Endothelial cell of umbilical vein (primary cell): ENCODE results near the gene KTN1. TPM values are rescaled to one million over a fixed set of nuclear protein-coding genes. Genes with fewer than 3 reads are reported as not detected.

Experiments used
- BruUV-seq: library from RNA; stranded (reverse); fragments of 400-500 nt; replicated peaks from 2 replicates; lab custom pipeline; 2021; lab: Mats Ljungman, UMichigan
- CTCF ChIA-PET: fragments of 300-600, 350-600 bp; sonication (Branson Sonifier 250); formaldehyde crosslinking; loops from one replicate; lab custom pipeline; 2021; ENCODE audit warnings: antibody characterized with exemption, inconsistent platforms; lab: Charles Lee
- POLR2A ChIA-PET: fragments of 300-600, 350-600 bp; sonication (Branson Sonifier 250); formaldehyde crosslinking; loops from one replicate; lab custom pipeline; 2021; ENCODE audit warnings: antibody characterized with exemption, inconsistent platforms; lab: Charles Lee
- DNase-seq: peaks from one replicate; pipeline ENCODE4 v3.0.0-alpha.2; 2011; ENCODE audit warnings: low read depth, low spot score
- FAIRE-seq: peaks from 2 replicates; lab custom pipeline; 2011; peaks lifted over from hg19 to GRCh38; lab: Jason Lieb, UNC
- H2AFZ ChIP-seq: 2 replicates; pipeline ENCODE4 v1.6.0; 2012; ENCODE audit warnings: low read depth, low read length, control low read depth, inconsistent platforms
- H3K27ac ChIP-seq: 2 replicates; pipeline ENCODE4 v1.5.1; 2011; ENCODE audit warnings: low read depth, mild to moderate bottlenecking, control low read depth, low read length, moderate library complexity; ENCODE audit not compliant: insufficient read depth
- H3K27me3 ChIP-seq, 2 experiments: 2 replicates each; pipeline versions ENCODE4 v1.6.0 to v1.6.1; 2011; ENCODE audit warnings: low read length in 2 of 2, mixed read lengths in 1 of 2; ENCODE audit not compliant: control insufficient read depth in 2 of 2, insufficient read depth in 2 of 2
- H3K36me3 ChIP-seq, 2 experiments: 2 replicates in 1 of 2; 3 replicates in 1 of 2; pipeline ENCODE4 v1.5.1; 2011; ENCODE audit warnings: low read length in 2 of 2, mild to moderate bottlenecking in 1 of 2, moderate library complexity in 1 of 2; ENCODE audit not compliant: control insufficient read depth in 2 of 2, insufficient read depth in 2 of 2; ENCODE audit errors: extremely low read depth in 1 of 2
- H3K4me1 ChIP-seq: 3 replicates; pipeline ENCODE4 v1.5.1; 2011; ENCODE audit warnings: mild to moderate bottlenecking, low read length; ENCODE audit not compliant: control insufficient read depth, insufficient read depth; ENCODE audit errors: extremely low read depth
- H3K4me2 ChIP-seq: 2 replicates; pipeline ENCODE4 v1.6.1; 2011; ENCODE audit warnings: low read length, control low read depth, mixed read lengths; ENCODE audit not compliant: insufficient read depth
- H3K4me3 ChIP-seq, 3 experiments: fragments of 200-600 bp in 1 of 3; sonication (generic), shearing (Covaris generic) in 1 of 3; replicated peaks in 1 of 3; 2 replicates each; pipeline ENCODE4 v1.5.1; 2011 to 2016; ENCODE audit warnings: control low read depth in 3 of 3, low read length in 3 of 3, mild to moderate bottlenecking in 2 of 3, inconsistent platforms in 1 of 3, low read depth in 1 of 3, moderate library complexity in 1 of 3; ENCODE audit not compliant: insufficient read depth in 1 of 3
- H3K79me2 ChIP-seq: 2 replicates; pipeline ENCODE4 v1.6.0; 2012; ENCODE audit warnings: low read length, inconsistent platforms; ENCODE audit not compliant: control insufficient read depth, insufficient read depth
- H3K9ac ChIP-seq: replicated peaks from 2 replicates; pipeline ENCODE3; 2011; ENCODE audit warnings: low read length, control low read depth; ENCODE audit not compliant: insufficient read depth; ENCODE audit errors: extremely low read depth
- H3K9me1 ChIP-seq: replicated peaks from 3 replicates; pipeline ENCODE4 v1.6.0; 2011; ENCODE audit warnings: mild to moderate bottlenecking, low read length; ENCODE audit not compliant: control insufficient read depth, insufficient read depth; ENCODE audit errors: extremely low read depth
- H3K9me3 ChIP-seq: replicated peaks from 2 replicates; pipeline ENCODE4 v1.5.1; 2012; ENCODE audit warnings: low read length, inconsistent platforms; ENCODE audit not compliant: control insufficient read depth, insufficient read depth
- H4K20me1 ChIP-seq: replicated peaks from 2 replicates; pipeline ENCODE3; 2011; ENCODE audit warnings: mild to moderate bottlenecking, low read length; ENCODE audit not compliant: control insufficient read depth, insufficient read depth; ENCODE audit errors: extremely low read depth
- CTCF ChIP-seq, 2 donors: IDR thresholded peaks; 1 replicate in 1 of 2; 2 replicates in 1 of 2; pipeline ENCODE4 v1.5.1; 2011; ENCODE audit warnings: low read length in 2 of 2, mild to moderate bottlenecking in 2 of 2, moderate library complexity in 2 of 2, control low read depth in 1 of 2, inconsistent platforms in 1 of 2, low read depth in 1 of 2; ENCODE audit not compliant: insufficient read depth in 1 of 2; ENCODE audit errors: extremely low read depth in 1 of 2
- EZH2 ChIP-seq: IDR thresholded peaks from 2 replicates; pipeline ENCODE4 v1.6.1; 2012; ENCODE audit warnings: borderline replicate concordance, low read depth, mild to moderate bottlenecking, moderate library complexity, low read length, inconsistent platforms; ENCODE audit not compliant: severe bottlenecking
- FOS ChIP-seq: IDR thresholded peaks from 2 replicates; pipeline ENCODE4 v1.6.1; 2011; ENCODE audit warnings: mild to moderate bottlenecking, low read length, moderate library complexity, borderline replicate concordance; ENCODE audit not compliant: insufficient read depth
- GATA2 ChIP-seq: IDR thresholded peaks from 2 replicates; pipeline ENCODE4 v1.7.0; 2011; ENCODE audit warnings: low read depth, mild to moderate bottlenecking, moderate library complexity, mixed read lengths, low read length; ENCODE audit not compliant: insufficient read length, insufficient read depth
- JUN ChIP-seq: IDR thresholded peaks from 2 replicates; pipeline ENCODE4 v1.6.1; 2011; ENCODE audit warnings: borderline replicate concordance, low read depth; ENCODE audit not compliant: insufficient read length, insufficient read depth
- MAX ChIP-seq: IDR thresholded peaks from 2 replicates; pipeline ENCODE4 v1.6.1; 2011; ENCODE audit not compliant: insufficient read depth, insufficient read length
- MYC ChIP-seq: IDR thresholded peaks from one replicate; pipeline ENCODE4 v1.6.1; 2011; ENCODE audit warnings: mild to moderate bottlenecking, low read depth, low read length
- POLR2A ChIP-seq: IDR thresholded peaks from 2 replicates; pipeline ENCODE4 v1.6.1; 2012; ENCODE audit warnings: low read depth, mild to moderate bottlenecking, control low read depth, low read length
- POLR2AphosphoS5 ChIP-seq: IDR thresholded peaks from 2 replicates; pipeline ENCODE4 v1.6.1; 2012; ENCODE audit warnings: low read depth, mild to moderate bottlenecking, control low read depth, low read length, moderate library complexity; ENCODE audit not compliant: insufficient read depth
- dilution Hi-C: fragments of 300-500 bp; cut with MboI; formaldehyde crosslinking; loops from one replicate; pipeline ENCODE4 v1.15.0; 2019; ENCODE audit warnings: low sequenced_read_pairs; ENCODE audit not compliant: extremely low pct_ligation_motif_present
- intact Hi-C: fragments of 100-400 bp; cut with micrococcal nuclease; formaldehyde crosslinking; loops from one replicate; pipeline ENCODE4 v1.10.0; 2022
- polyA plus RNA-seq, 4 experiments: library from polyadenylated mRNA; depleted of rRNA in 3 of 4; stranded (reverse) in 3 of 4; unstranded in 1 of 4; fragments of >200 nt; gene quantifications; 2 replicates each; pipeline versions ENCODE4 v1.2.1 to v1.2.3, GENCODE V29; 2011 to 2012; ENCODE audit warnings: missing spikeins in 1 of 4
- total RNA-seq: library from RNA; stranded (reverse); gene quantifications from 2 replicates; pipeline ENCODE4 v1.2.3, GENCODE V29; 2021

KTN1 gene
- total and polyA plus RNA-seq, 2 donors (not counting 3 experiments of a cell fraction or from before 2014, with no cell fraction given), result 33.2 to 148 TPM

- no peaks in the 10 kb centered on the region for H3K9me3 ChIP-seq
- POLR2A ChIA-PET, result no interaction called here
- intact Hi-C loops (no loop called here), dilution Hi-C loops (no loop called here)
- no peak overlapping the region for H3K27ac ChIP-seq
- no peak for DNase-seq
- no peak overlapping the region for H2AFZ ChIP-seq
- no peak for TF ChIP-seq GATA2
- TF ChIP-seq FOS, result no peak
- no peak for TF ChIP-seq MYC
- TF ChIP-seq EZH2, result no peak
- TF ChIP-seq JUN, result no peak
- no peak for TF ChIP-seq MAX
- no peak for TF ChIP-seq POLR2A
- no peak for TF ChIP-seq POLR2AphosphoS5
- TF ChIP-seq CTCF (IDR thresholded peaks at IDR 0.05; ENCODE audit: extremely low read depth in 1 of 2, insufficient read depth in 1 of 2, low read depth in 1 of 2, low read length in 2 of 2), result no peak
- no TSS peak for BruUV-seq
- H3K36me3 ChIP-seq, result peaks cover 5 to 22% of the 10 kb centered on the region in 2 experiments
- H3K4me1 ChIP-seq, result no peaks in the 10 kb centered on the region
- CTCF ChIA-PET, result interaction anchor here (1.1 to 5.2 kb wide), 8 partner anchors 9 to 216 kb away, joined by 3 to 30 read pairs (median 6); partner anchors contain the start of gene TBPL2
- FAIRE-seq, result no peak
- H3K4me2 ChIP-seq, result no peak overlapping the region
- no peaks in the 10 kb centered on the region for H4K20me1 ChIP-seq
- H3K27me3 ChIP-seq, result no peaks in the 10 kb centered on the region
- H3K9ac ChIP-seq, result no peak overlapping the region
- no peaks in the 10 kb centered on the region for H3K79me2 ChIP-seq
- H3K9me1 ChIP-seq, result no peaks in the 10 kb centered on the region
- H3K4me3 ChIP-seq, result no peak overlapping the region
Observed at GRCh38 chr14:55650992-55651391, 71.0 kb downstream of the KTN1 start.
